ENCODE measurements around the gene LAMP1.

The LAMP1 gene

DNA sequence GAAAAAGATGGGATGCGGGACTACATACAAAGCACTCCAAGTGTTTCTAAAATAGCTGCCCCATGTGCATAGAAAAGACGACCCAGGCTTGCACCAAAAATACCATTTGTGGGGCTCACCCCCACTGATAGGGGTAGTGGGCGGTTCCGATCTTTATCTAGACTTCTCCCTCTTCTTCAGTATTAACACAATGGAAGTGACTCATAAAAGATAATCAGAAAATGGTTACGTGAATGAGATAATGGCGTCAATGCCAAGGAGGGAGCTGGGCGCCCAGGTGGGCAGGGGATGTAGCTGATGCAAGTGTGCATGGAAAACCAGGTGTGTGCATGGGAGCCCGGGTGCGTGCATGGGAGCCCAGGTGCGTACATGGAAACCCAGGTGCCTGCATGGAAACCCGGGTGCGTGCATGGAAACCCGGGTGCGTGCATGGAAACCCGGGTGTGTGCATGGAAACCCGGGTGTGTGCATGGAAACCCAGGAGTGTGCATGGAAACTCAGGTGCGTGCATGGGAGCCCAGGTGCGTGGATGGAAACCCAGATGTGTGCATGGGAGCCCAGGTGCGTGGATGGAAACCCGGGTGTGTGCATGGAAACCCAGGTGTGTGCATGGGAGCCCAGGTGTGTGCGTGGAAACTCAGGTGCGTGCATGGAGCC, 32.7 kb downstream of the LAMP1 start:
- DNase-seq (ENCODE audit: low spot score) = no peak
- H3K27ac ChIP-seq = no peak overlapping the region
- ChIA-PET POLR2A (ENCODE audit: low non-redundant PET) (no interaction called here), CTCF (no interaction called here)
- TF ChIP-seq, protein P1, sequence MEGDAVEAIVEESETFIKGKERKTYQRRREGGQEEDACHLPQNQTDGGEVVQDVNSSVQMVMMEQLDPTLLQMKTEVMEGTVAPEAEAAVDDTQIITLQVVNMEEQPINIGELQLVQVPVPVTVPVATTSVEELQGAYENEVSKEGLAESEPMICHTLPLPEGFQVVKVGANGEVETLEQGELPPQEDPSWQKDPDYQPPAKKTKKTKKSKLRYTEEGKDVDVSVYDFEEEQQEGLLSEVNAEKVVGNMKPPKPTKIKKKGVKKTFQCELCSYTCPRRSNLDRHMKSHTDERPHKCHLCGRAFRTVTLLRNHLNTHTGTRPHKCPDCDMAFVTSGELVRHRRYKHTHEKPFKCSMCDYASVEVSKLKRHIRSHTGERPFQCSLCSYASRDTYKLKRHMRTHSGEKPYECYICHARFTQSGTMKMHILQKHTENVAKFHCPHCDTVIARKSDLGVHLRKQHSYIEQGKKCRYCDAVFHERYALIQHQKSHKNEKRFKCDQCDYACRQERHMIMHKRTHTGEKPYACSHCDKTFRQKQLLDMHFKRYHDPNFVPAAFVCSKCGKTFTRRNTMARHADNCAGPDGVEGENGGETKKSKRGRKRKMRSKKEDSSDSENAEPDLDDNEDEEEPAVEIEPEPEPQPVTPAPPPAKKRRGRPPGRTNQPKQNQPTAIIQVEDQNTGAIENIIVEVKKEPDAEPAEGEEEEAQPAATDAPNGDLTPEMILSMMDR (conservative IDR thresholded peaks at IDR 0.05; ENCODE audit: low read depth) = no peak

DNA sequence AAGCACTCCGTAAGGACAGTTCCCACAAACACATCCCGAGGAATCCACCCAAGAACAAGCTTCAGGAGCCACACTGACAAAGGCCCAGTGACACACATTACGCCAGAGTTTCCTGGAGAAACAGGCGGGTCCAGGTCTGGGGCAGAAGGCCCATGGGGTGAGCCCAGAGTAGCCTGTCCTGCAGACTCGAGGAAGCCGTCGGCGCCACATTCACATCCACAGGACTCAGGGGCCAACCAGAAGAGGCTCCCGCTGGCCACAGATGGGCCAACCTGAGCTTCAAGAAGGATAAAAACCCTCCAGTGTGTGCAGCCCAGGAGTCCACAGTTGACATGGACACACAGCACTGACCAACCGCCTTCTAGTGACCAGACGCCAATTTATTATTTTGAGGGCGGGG, 35.6 kb downstream of the LAMP1 start:
- DNase-seq (ENCODE audit: low spot score) = no peak
- H3K27ac ChIP-seq = no peak overlapping the region
- CTCF ChIA-PET = no interaction called here
- POLR2A ChIA-PET (ENCODE audit: low non-redundant PET) = no interaction called here
- TF ChIP-seq, protein P1 (conservative IDR thresholded peaks at IDR 0.05; ENCODE audit: low read depth) = no peak

- CTCF ChIA-PET = interaction anchor here (0.6 kb wide), 1 partner anchor 144 kb away, joined by 3 read pairs; no protein-coding TSS in a partner anchor
- H3K27ac ChIP-seq = no peak overlapping the region
- POLR2A ChIA-PET (ENCODE audit: low non-redundant PET) = no interaction called here
- TF ChIP-seq, protein P1 (conservative IDR thresholded peaks at IDR 0.05; ENCODE audit: low read depth) = no peak
- no peak for DNase-seq (ENCODE audit: low spot score)
Observed at GRCh38 chr13:113333076-113333475, 36.0 kb downstream of the LAMP1 start.

DNA sequence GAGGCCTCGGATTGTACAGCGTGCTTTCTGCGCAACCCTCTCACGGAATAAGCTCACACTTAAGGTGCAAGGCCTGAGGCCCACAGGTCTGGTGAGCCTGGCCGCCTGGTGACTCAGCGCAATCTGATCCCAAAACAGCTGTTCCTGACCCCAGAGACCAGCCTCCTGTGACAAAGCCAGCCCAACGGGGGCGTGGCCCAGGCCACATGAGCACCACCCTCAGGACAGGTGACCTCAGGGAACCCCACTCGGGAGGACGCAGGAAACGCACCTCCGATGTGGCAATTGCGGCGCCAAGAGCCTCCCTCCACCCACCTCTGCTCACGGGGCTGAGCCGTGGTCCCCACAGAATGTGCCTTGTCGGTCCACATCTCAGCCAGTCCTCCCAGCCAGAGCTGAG, 40.5 kb downstream of the LAMP1 start:
- DNase-seq (ENCODE audit: low spot score) = no peak
- ChIA-PET CTCF (no interaction called here), POLR2A (ENCODE audit: low non-redundant PET) (no interaction called here)
- H3K27ac ChIP-seq = no peak overlapping the region
- TF ChIP-seq, protein P1 (conservative IDR thresholded peaks at IDR 0.05; ENCODE audit: low read depth) = no peak

GRCh38 chr13:113337976-113338375, 40.9 kb downstream of the LAMP1 start:
- TF ChIP-seq, protein P1 (conservative IDR thresholded peaks at IDR 0.05; ENCODE audit: low read depth) = no peak
- DNase-seq (ENCODE audit: low spot score) = no peak
- ChIA-PET POLR2A (ENCODE audit: low non-redundant PET) (no interaction called here), CTCF (interaction anchor here (0.7 to 0.9 kb wide), 2 partner anchors 10 to 77 kb away, joined by 4 to 5 read pairs; no protein-coding TSS in a partner anchor)
- no peak overlapping the region for H3K27ac ChIP-seq

- TF ChIP-seq, protein P1 (conservative IDR thresholded peaks at IDR 0.05; ENCODE audit: low read depth) = no peak
- no peak overlapping the region for H3K27ac ChIP-seq
- ChIA-PET CTCF (interaction anchor here (0.7 to 0.9 kb wide), 2 partner anchors 10 to 78 kb away, joined by 4 to 5 read pairs; no protein-coding TSS in a partner anchor), POLR2A (ENCODE audit: low non-redundant PET) (interaction anchor here (0.8 kb wide), 1 partner anchor 21 kb away, joined by 5 read pairs; no protein-coding TSS in a partner anchor)
- DNase-seq (ENCODE audit: low spot score) = no peak
Observed at GRCh38 chr13:113338451-113338850, 41.4 kb downstream of the LAMP1 start.
